HEK293T (cell line): Measurements from ENCODE around the gene ZNF217.
"Not testable (repeated sequence)": the region's sequence is repeated elsewhere in the genome, so short reads cannot be mapped to it uniquely, and the experiment has no call there.

ENCODE experiments used
- CTCF ChIA-PET: fragments of 350-600 bp; formaldehyde crosslinking; extraction: SDS; loops from one replicate; lab custom pipeline; 2021; ENCODE audit warnings: antibody characterized with exemption, inconsistent platforms; lab: Yijun Ruan, JAX
- POLR2A ChIA-PET: fragments of 350-600 bp; formaldehyde crosslinking; extraction: SDS; loops from one replicate; lab custom pipeline; 2020; ENCODE audit warnings: antibody characterized with exemption, inconsistent platforms; lab: Yijun Ruan, JAX
- DNase-seq: peaks from one replicate; pipeline ENCODE4 v3.0.0; 2012; ENCODE audit warnings: mixed read lengths; ENCODE audit errors: extremely low spot score
- ARNT ChIP-seq: fragments of 450-650 bp; IDR thresholded peaks from 2 replicates; pipeline ENCODE4 v1.6.1; 2017; ENCODE audit warnings: mild to moderate bottlenecking
- BHLHE40 ChIP-seq: fragments of 450-650 bp; IDR thresholded peaks from 2 replicates; pipeline ENCODE4 v1.6.1; 2016; ENCODE audit warnings: mild to moderate bottlenecking, moderate library complexity, borderline replicate concordance
- CTBP1 ChIP-seq: fragments of 450-650 bp; IDR thresholded peaks from 2 replicates; pipeline ENCODE4 v1.6.1; 2016; ENCODE audit warnings: borderline replicate concordance
- ELF4 ChIP-seq: fragments of 450-650 bp; IDR thresholded peaks from 2 replicates; pipeline ENCODE4 v1.6.1; 2017; ENCODE audit warnings: antibody characterized with exemption
- FOXA1 ChIP-seq: fragments of 450-650 bp; IDR thresholded peaks from 2 replicates; pipeline ENCODE4 v1.6.1; 2016; ENCODE audit warnings: mild to moderate bottlenecking
- FOXK2 ChIP-seq: fragments of 450-650 bp; IDR thresholded peaks from 2 replicates; pipeline ENCODE4 v1.6.1; 2016; ENCODE audit warnings: mild to moderate bottlenecking
- FOXM1 ChIP-seq: fragments of 450-650 bp; IDR thresholded peaks from 2 replicates; pipeline ENCODE4 v1.6.1; 2017; ENCODE audit warnings: mild to moderate bottlenecking, borderline replicate concordance
- HDGF ChIP-seq: fragments of 450-650 bp; IDR thresholded peaks from 2 replicates; pipeline ENCODE4 v1.6.1; 2017; ENCODE audit warnings: antibody characterized with exemption, borderline replicate concordance
- L3MBTL2 ChIP-seq: fragments of 450-650 bp; conservative IDR thresholded peaks from 2 replicates; pipeline ENCODE4 v1.6.1; 2016; ENCODE audit warnings: mild to moderate bottlenecking
- LEF1 ChIP-seq: fragments of 450-650 bp; IDR thresholded peaks from 2 replicates; pipeline ENCODE4 v1.6.1; 2017; ENCODE audit warnings: mild to moderate bottlenecking, borderline replicate concordance
- NFRKB ChIP-seq: fragments of 450-650 bp; IDR thresholded peaks from 2 replicates; pipeline ENCODE4 v1.6.1; 2016; ENCODE audit warnings: mild to moderate bottlenecking, moderate library complexity
- SP1 ChIP-seq: fragments of 450-650 bp; IDR thresholded peaks from 2 replicates; pipeline ENCODE4 v1.6.1; 2017
- SUZ12 ChIP-seq: fragments of 450-650 bp; IDR thresholded peaks from 2 replicates; pipeline ENCODE4 v1.6.1; 2016; ENCODE audit warnings: mild to moderate bottlenecking
- TARDBP ChIP-seq: fragments of 450-650 bp; IDR thresholded peaks from 2 replicates; pipeline ENCODE4 v1.6.1; 2016
- ZNF384 ChIP-seq: fragments of 450-650 bp; IDR thresholded peaks from 2 replicates; pipeline ENCODE4 v1.6.1; 2016
- TF ChIP-seq, protein P1 (sequence below): fragments of 450-650 bp; IDR thresholded peaks from 2 replicates; pipeline ENCODE4 v1.6.1; 2016

The ZNF217 gene

DNA sequence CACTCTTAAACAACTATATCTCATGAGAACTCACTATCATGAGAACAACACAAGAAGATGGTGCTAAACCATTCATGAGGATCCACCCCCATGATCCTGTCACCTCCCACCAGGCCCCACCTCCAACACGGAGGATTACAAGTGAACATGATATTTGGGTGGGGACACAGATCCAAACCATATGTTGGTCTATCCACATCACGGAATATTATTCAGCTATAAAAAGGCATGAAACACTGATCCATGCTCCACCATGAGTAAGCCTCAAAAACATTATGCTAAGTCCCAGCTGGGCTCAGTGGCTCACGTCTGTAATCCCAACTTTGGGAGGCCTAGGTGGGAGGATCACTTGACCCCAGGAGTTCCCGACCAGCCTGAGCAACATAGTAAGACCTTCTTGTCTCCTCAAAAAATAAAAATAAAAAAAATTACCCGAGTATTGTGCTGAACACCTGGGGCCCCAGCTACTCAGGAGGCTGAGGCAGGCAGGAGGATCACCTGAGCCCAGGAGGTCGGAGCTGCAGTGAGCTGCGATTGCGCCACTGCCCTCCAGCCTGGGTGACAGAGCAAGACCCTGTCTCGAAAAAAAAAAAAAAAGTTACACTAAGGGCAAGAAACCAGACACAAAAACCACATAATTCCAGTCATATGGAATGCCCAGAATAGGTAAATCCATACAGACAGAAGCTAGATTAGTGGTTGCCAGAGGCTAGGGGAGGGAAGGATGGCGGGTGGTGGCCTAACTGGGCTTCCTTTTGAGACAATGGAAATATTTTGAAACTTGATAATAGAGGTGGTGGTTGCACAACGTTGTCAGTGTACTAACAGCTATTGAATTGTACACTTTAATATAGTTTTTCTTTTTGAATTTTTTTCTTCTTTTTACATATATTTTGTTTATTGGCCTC is 43.1 kb downstream of the ZNF217 start:
- no peak for DNase-seq
- CTCF ChIA-PET, result no interaction called here
- TF ChIP-seq LEF1, result no peak
- no peak for TF ChIP-seq CTBP1
- no peak for TF ChIP-seq L3MBTL2
- POLR2A ChIA-PET, result no interaction called here

DNA sequence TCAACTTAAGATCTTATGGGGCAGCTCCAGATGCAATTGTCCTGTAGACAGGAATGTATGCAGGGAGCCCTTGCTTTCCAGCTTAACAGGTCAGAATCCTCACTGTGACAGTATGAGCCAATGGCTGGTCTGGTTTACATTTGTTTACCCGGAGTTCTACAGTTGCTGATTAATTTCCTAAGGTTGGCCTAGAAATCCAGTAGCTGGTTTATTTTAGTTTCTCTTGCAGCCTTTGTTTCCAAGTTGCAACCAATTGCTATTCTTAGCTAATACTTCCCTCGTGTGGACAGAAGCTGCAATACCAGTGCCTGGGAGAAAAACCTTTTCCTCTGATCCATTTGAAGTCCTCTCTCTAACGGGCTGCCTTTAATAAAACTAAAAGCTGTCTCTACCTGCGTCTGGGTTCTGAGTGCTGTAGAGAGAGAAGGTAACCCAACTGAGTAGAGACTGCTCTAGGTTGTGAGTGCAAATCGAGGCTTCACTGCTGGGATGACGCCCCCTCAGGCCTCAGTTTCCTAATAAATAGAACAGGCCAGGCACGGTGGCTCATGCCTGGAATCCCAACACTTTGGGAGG is 45.9 kb downstream of the ZNF217 start:
- no peak for TF ChIP-seq ZNF384
- no peak for TF ChIP-seq L3MBTL2
- TF ChIP-seq TARDBP, result no peak
- TF ChIP-seq FOXM1, result no peak
- TF ChIP-seq CTBP1, result no peak
- TF ChIP-seq FOXA1, result no peak
- TF ChIP-seq ARNT, result no peak
- TF ChIP-seq SP1, result no peak
- TF ChIP-seq NFRKB, result no peak
- TF ChIP-seq LEF1, result no peak
- no peak for TF ChIP-seq ELF4
- TF ChIP-seq HDGF, result no peak
- TF ChIP-seq FOXK2, result no peak
- TF ChIP-seq SUZ12, result no peak
- TF ChIP-seq BHLHE40, result no peak
- TF ChIP-seq, protein P1, sequence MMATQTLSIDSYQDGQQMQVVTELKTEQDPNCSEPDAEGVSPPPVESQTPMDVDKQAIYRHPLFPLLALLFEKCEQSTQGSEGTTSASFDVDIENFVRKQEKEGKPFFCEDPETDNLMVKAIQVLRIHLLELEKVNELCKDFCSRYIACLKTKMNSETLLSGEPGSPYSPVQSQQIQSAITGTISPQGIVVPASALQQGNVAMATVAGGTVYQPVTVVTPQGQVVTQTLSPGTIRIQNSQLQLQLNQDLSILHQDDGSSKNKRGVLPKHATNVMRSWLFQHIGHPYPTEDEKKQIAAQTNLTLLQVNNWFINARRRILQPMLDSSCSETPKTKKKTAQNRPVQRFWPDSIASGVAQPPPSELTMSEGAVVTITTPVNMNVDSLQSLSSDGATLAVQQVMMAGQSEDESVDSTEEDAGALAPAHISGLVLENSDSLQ, result no peak
- ChIA-PET POLR2A (no interaction called here), CTCF (interaction anchor here (0.6 to 1.5 kb wide), 10 partner anchors 12 to 1237 kb away, joined by 3 to 6 read pairs (median 3); no protein-coding TSS in a partner anchor)
- peak; percentile 72 for DNase-seq

DNA sequence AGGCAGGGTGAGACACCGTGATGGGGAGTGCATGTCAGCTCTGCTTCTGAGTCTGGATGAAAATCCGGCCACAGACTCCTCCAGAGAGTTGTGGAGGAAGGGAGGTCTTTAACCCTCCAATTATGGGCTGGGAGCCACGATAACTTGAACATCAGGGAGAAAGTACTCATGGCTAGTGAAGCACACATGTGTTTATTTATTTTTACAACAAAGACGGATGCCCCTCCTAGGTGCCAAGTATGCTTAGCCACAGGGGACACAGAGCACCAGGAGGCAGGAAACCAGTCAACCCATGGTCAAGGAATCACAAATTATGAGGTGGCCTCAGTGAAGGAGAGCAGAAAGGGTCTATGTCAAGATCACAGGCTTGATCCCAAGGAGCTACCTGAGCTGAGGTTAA is 54.1 kb downstream of the ZNF217 start:
- no peak for DNase-seq
- ChIA-PET POLR2A (no interaction called here), CTCF (no interaction called here)
- TF ChIP-seq BHLHE40 (no peak), LEF1 (no peak), ARNT (no peak), ZNF384 (no peak), ELF4 (no peak), TARDBP (no peak), L3MBTL2 (no peak), FOXM1 (no peak), SP1 (no peak), SUZ12 (no peak), FOXA1 (no peak), CTBP1 (no peak), NFRKB (no peak), HDGF (no peak), FOXK2 (no peak)
- TF ChIP-seq, protein P1, result no peak

DNA sequence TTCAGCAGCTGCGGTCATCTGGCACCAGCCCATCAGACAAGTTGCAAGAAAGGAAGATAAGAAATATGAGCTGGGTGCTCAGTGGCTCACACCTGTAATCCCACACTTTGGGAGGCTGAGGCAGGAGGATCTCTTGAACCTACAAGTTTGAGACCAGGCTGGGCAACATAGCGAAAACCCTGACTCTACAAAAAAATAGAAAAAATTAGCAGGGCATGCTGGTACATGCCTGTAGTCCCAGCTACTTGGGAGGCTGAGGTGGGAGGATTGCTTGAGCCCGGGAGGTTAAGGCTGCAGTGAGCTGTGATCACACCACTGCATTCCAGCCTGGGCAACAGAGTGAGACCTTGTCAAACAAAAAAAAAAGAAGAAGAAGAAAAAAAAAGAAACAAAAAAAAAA is 57.3 kb downstream of the ZNF217 start:
- POLR2A ChIA-PET, DNase-seq: not testable (repeated sequence)
- CTCF ChIA-PET, result interaction anchor here (1.9 kb wide), 1 partner anchor 11 kb away, joined by 6 read pairs; no protein-coding TSS in a partner anchor

DNA sequence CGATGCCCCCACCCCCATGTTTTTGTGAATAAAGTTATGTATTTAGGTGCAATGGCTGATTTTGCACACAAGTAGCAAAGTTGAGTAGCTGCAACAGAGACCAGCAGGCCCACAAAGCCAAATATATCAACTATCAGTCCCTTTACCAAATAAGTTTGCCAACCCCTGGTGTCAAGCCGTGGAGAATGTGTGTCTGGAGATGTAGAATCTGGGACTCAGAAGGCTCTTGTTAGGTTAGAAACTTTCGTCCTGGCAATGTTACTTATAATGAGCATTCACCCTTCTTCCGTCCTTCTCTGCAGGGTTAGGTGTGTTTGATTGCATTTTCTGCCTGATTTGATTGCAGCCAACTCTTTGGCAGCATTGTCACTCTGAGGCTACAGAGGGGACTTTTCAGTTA is 57.8 kb downstream of the ZNF217 start:
- TF ChIP-seq, protein P1, result no peak
- no peak for TF ChIP-seq SP1
- TF ChIP-seq LEF1, result no peak
- TF ChIP-seq TARDBP, result no peak
- no peak for TF ChIP-seq L3MBTL2
- no peak for TF ChIP-seq FOXM1
- TF ChIP-seq ELF4, result no peak
- TF ChIP-seq ARNT, result no peak
- no peak for TF ChIP-seq FOXK2
- no peak for TF ChIP-seq ZNF384
- TF ChIP-seq CTBP1, result no peak
- no peak for TF ChIP-seq HDGF
- no peak for TF ChIP-seq BHLHE40
- no peak for TF ChIP-seq NFRKB
- TF ChIP-seq SUZ12, result no peak
- ChIA-PET CTCF (interaction anchor here (1.9 kb wide), 1 partner anchor 12 kb away, joined by 6 read pairs; no protein-coding TSS in a partner anchor), POLR2A (no interaction called here)
- DNase-seq, result no peak

DNA sequence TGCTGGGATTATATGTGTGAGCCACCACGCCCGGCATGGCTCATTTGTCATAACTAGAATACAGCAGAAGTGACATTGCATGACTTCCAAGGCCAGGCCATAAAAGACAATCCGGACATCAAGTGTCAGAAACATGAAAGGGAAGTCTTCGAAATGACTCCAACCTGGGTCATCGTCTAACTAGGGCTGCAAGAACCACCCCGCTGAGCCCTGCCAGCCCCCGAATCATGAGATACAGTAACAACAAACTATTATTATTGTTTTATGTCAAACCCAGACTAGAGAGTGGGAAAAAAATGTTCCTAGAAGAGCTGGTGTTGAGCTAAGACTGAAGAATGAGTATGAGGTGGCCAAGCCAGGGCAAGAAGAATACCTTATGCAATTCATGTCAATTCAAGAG is 59.6 kb downstream of the ZNF217 start:
- TF ChIP-seq SUZ12 (no peak), FOXK2 (no peak), L3MBTL2 (no peak), BHLHE40 (no peak), CTBP1 (no peak), NFRKB (no peak), FOXM1 (no peak), TARDBP (no peak), ZNF384 (no peak), ELF4 (no peak), HDGF (no peak), SP1 (no peak), LEF1 (no peak), FOXA1 (no peak), ARNT (no peak)
- TF ChIP-seq, protein P1, result no peak
- DNase-seq, result no peak
- CTCF ChIA-PET, result no interaction called here
- POLR2A ChIA-PET, result no interaction called here
